Cardiac muscle cell (in vitro differentiated cells and primary cell): ENCODE data around the gene POLL. TPM values are rescaled to one million over a fixed set of nuclear protein-coding genes. Genes with fewer than 3 reads are reported as not detected.

Experiments
- DNase-seq, 2 donors: peaks; one replicate each; pipeline versions ENCODE4 v3.0.0 to v3.0.0-alpha.2; 2010 to 2017; ENCODE audit warnings: low read depth in 1 of 2, low spot score in 1 of 2
- H3K27ac ChIP-seq: fragments of 200-600 bp; sonication (generic); 2 replicates; pipeline ENCODE4 v1.5.1; 2016
- H3K27me3 ChIP-seq: fragments of 200-600 bp; sonication (generic); 2 replicates; pipeline ENCODE4 v1.6.0; 2016; ENCODE audit warnings: control low read depth
- H3K36me3 ChIP-seq: fragments of 200-600 bp; sonication (generic); 2 replicates; pipeline ENCODE4 v1.5.1; 2016; ENCODE audit warnings: control low read depth
- H3K4me1 ChIP-seq: fragments of 200-600 bp; sonication (generic); 2 replicates; pipeline ENCODE4 v1.8.1; 2017; ENCODE audit warnings: low read depth, mild to moderate bottlenecking, mixed run types
- H3K4me3 ChIP-seq: fragments of 200-600 bp; sonication (generic); 2 replicates; pipeline ENCODE4 v1.5.1; 2016; ENCODE audit warnings: mild to moderate bottlenecking
- H3K9me3 ChIP-seq: fragments of 200-600 bp; sonication (generic); 2 replicates; pipeline ENCODE4 v1.5.1; 2017; ENCODE audit warnings: low read depth, mild to moderate bottlenecking, control low read depth
- CTCF ChIP-seq: IDR thresholded peaks from 2 replicates; pipeline ENCODE4 v1.5.1; 2012; ENCODE audit warnings: low read depth, mild to moderate bottlenecking, low read length
- polyA plus RNA-seq: library from polyadenylated mRNA; unstranded; fragments of >200 nt; fragmentation: Nextera tagmentation; extraction: Ambion mirVana; gene quantifications from 2 replicates; pipeline ENCODE4 v1.2.1, GENCODE V29; 2016
- total RNA-seq: library from RNA; depleted of rRNA; stranded (reverse); fragments of >200 nt; gene quantifications from 2 replicates; pipeline ENCODE4 v1.2.3, GENCODE V29; 2016

Gene POLL
- total and polyA plus RNA-seq, 2 experiments from 2014 or later, result 27.6 to 41.7 TPM

DNA sequence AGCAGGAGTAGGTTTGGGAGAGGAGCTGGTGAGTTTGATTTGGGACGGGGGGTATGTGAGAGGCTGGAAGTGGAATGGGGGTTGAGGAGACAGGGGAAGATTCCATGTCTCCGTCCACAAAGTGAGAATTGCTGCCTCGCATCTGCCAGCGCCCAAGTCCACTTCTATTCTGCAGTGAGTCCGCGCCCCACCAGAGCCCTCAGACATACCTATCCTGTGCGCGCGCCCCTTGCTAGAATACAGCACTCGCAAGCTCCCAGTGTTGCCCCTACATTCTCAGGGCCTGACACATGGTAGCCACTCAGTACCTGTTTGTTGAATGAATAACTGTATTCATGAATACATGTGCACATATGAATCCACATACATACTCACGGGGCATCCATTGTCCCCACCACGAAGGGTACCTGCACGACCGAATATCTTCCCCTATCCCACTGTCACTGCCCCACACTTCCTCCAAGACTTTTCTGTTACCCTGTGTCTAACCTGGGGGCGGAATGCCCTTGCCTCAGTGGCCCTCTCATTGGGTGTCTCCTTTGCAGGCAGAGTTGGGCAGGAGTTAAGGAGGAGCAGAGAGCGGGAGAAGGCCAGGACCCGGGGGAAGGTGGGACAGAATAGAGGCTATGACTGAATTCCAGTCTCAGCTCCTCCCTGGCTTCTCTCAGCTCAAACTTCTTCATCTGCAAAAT lies 19.9 kb downstream of the POLL start:
- H3K27me3 ChIP-seq, result peaks cover 3% of the 10 kb centered on the region
- H3K36me3 ChIP-seq, result no peaks in the 10 kb centered on the region
- DNase-seq, result no peak
- no peaks in the 10 kb centered on the region for H3K4me1 ChIP-seq
- H3K27ac ChIP-seq, result no peak overlapping the region
- no peak overlapping the region for H3K4me3 ChIP-seq
- H3K9me3 ChIP-seq, result no peaks in the 10 kb centered on the region
- no peak for TF ChIP-seq CTCF

DNA sequence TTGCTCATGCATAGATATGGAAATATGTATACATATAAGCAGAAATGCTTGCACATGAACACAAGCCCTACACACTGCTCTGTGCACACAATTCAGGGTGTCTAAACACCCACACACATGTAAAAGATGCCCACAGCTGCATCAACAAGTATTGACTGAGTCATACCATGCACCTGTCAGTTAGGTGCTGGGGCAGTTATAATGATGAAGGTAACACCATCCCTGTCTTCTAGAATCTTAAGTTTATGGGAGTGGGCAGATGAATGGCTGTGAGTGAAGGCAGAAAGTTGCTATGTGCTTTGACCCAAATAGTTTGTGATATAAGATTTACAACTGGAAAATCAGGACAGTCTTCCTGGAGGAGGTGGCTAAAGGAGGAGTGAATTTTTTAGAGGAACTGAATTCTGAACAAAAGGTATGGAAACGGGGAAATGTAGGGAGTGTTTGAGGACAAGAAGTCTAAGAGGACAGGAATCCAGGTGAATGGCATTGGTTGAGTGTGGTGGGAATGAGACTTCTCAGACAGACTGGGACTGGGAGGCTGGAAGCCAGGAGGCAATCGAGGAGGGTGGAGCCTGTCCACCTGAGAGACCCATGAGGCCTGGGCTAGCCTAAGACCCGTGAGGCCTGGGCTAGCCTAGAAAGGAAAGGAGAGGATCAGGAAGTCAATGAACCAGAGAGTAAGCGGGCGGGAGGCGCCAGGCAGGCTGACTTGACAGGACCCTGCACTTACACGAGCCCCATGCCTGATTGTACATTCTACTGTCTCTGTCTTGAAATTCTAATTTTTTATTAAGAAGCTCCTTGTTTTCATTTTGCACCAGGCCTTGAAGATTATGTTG lies 20.7 kb downstream of the POLL start:
- TF ChIP-seq CTCF, result no peak
- Histone ChIP-seq H3K9me3 (no peaks in the 10 kb centered on the region), H3K27ac (no peak overlapping the region), H3K36me3 (no peaks in the 10 kb centered on the region), H3K4me1 (no peaks in the 10 kb centered on the region), H3K27me3 (peaks cover 3% of the 10 kb centered on the region), H3K4me3 (no peak overlapping the region)
- DNase-seq, result no peak

DNA sequence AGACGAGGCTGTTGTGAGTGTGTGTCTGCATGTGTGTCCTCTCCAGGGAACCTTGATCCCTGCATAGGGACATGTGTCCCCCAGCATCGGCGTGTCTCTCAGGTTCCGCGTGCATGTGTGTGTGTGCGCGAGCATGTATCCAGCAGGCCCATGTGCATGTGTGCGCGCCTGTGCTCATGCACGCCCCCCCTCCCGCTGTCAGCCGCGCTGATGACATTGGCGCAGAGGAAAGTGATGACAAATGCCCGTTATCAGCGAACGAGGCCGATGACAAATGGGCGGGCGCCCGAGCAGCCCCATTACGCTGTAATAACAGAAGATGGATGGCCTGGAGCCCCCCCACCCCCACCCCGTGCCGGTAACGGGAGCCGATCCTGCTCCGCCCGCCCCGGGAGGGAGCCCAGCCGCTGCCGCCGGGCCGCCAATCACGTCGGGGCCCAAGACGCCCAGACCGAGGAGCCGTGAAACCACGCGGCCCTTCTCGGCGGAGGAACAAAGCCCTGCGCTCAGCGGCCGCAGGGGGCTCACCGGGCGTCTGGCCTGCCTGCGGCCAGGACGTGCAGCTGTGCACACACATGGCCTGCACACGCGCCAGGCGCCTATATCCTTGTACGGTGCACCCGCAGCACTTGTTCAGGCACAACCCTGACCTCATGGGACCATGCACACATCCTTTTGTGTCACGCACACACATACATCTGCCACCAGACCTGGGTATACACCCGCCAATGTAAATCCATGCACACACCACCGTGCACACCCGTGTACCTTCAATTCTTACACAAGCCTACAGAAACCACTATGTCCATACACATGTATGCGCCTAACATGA lies 21.5 kb downstream of the POLL start:
- H3K4me1 ChIP-seq, result no peaks in the 10 kb centered on the region
- no peak for TF ChIP-seq CTCF
- peak; percentile 44 to 59 for DNase-seq
- H3K4me3 ChIP-seq, result no peak overlapping the region
- peaks cover 3% of the 10 kb centered on the region for H3K27me3 ChIP-seq
- no peaks in the 10 kb centered on the region for H3K9me3 ChIP-seq
- H3K27ac ChIP-seq, result no peak overlapping the region
- H3K36me3 ChIP-seq, result no peaks in the 10 kb centered on the region

DNA sequence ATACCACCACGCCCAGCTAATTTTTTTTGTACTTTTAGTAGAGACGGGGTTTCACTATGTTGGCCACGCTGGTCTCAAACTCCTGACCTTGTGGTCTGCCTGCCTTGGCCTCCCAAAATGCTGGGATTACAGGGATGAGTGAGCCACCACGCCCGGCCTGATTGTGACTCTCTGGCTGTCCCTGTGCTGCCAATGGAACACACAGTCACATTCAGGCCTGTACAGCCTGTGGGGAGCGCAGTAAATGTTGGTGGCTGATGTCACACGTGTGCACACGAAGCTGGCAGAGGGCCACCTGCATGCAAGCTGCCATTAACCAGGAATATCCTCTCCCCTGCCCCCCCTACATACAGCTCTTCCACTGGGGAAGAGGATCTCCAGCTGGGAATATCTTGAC lies 22.1 kb downstream of the POLL start:
- Histone ChIP-seq H3K27me3 (peaks cover 3% of the 10 kb centered on the region), H3K4me1 (no peaks in the 10 kb centered on the region), H3K36me3 (no peaks in the 10 kb centered on the region), H3K4me3 (no peak overlapping the region), H3K9me3 (no peaks in the 10 kb centered on the region), H3K27ac (no peak overlapping the region)
- no peak for DNase-seq
- no peak for TF ChIP-seq CTCF

DNA sequence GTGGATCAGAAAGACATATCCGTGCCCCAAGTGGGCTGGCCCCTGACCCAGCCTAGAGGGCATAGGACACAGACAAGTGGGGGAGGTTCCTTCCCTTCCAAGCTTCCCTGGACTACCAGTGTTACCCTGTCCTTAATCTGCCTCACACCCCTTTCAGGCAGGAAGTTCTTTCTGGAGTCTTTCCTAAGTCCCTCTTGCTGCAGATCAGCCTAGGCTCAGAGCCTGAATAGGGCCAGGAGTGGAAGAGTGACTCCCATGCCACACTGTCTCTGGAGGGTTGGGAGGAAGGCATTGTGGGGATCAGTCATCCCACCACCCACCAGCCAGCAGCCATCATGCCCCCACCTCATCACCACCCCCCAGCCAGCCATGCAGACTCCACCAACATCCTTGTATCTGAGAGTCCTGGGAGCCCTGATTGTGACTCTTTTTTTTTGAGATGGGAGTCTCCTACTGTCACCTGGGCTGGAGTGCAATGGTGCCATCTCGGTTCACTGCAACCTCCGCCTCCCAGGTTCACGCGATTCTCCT lies 22.6 kb downstream of the POLL start:
- H3K27me3 ChIP-seq, result peaks cover 3% of the 10 kb centered on the region
- TF ChIP-seq CTCF, result no peak
- no peaks in the 10 kb centered on the region for H3K9me3 ChIP-seq
- no peak overlapping the region for H3K4me3 ChIP-seq
- no peaks in the 10 kb centered on the region for H3K36me3 ChIP-seq
- H3K27ac ChIP-seq, result no peak overlapping the region
- DNase-seq, result no peak
- H3K4me1 ChIP-seq, result no peaks in the 10 kb centered on the region
